HG03060 (cell line): ENCODE measurements around the gene LRP2BP.

ENCODE experiments used
- ATAC-seq: cut with Tn5 transposase; IDR thresholded peaks from one replicate; pipeline ENCODE4 v1.9.1; 2021; ENCODE audit warnings: low read depth, moderate number of reproducible peaks; ENCODE audit not compliant: unreplicated experiment

The LRP2BP gene

GRCh38 chr4:185395956-185396723, 416 bp upstream of the LRP2BP start:
- peak; percentile 47 for ATAC-seq

GRCh38 chr4:185394568-185395237, 1.0 kb downstream of the LRP2BP start:
- no peak for ATAC-seq

- no peak for ATAC-seq
Measured at GRCh38 chr4:185392156-185392555, 3.6 kb downstream of the LRP2BP start.

- no peak for ATAC-seq
Measured at GRCh38 chr4:185390941-185391340, 4.8 kb downstream of the LRP2BP start.

- ATAC-seq: no peak
Measured at GRCh38 chr4:185387957-185388356, 7.8 kb downstream of the LRP2BP start.

- ATAC-seq: no peak
Measured at GRCh38 chr4:185384930-185385331, 10.8 kb downstream of the LRP2BP start.

- ATAC-seq: no peak
Measured at GRCh38 chr4:185384061-185384460, 11.7 kb downstream of the LRP2BP start.

GRCh38 chr4:185383451-185383850, 12.3 kb downstream of the LRP2BP start:
- no peak for ATAC-seq

GRCh38 chr4:185382754-185383153, 13.0 kb downstream of the LRP2BP start:
- ATAC-seq: no peak

GRCh38 chr4:185381288-185382196, 14.2 kb downstream of the LRP2BP start:
- no peak for ATAC-seq

GRCh38 chr4:185380320-185380719, 15.4 kb downstream of the LRP2BP start:
- ATAC-seq: no peak

- ATAC-seq: no peak
Measured at GRCh38 chr4:185379326-185380295, 16.1 kb downstream of the LRP2BP start.

GRCh38 chr4:185378264-185378663, 17.5 kb downstream of the LRP2BP start:
- no peak for ATAC-seq

- ATAC-seq: no peak
Measured at GRCh38 chr4:185374573-185374972, 21.2 kb downstream of the LRP2BP start.

- ATAC-seq: no peak
Measured at GRCh38 chr4:185374027-185374426, 21.7 kb downstream of the LRP2BP start.

GRCh38 chr4:185371702-185372101, 24.0 kb downstream of the LRP2BP start:
- no peak for ATAC-seq

GRCh38 chr4:185370268-185370949, 25.3 kb downstream of the LRP2BP start:
- ATAC-seq: no peak

GRCh38 chr4:185369731-185370130, 26.0 kb downstream of the LRP2BP start:
- no peak for ATAC-seq

GRCh38 chr4:185364886-185365285, 30.8 kb downstream of the LRP2BP start:
- no peak for ATAC-seq
